ENCODE results near the gene AJAP1.

- TF ChIP-seq RNF2 (conservative IDR thresholded peaks at IDR 0.05; ENCODE audit: low read depth) (no peak), FOXK2 (IDR thresholded peaks at IDR 0.05) (no peak), ARID2 (CRISPR knock-in tag; IDR thresholded peaks at IDR 0.05; ENCODE audit: borderline replicate concordance) (no peak), E2F5 (CRISPR knock-in tag; conservative IDR thresholded peaks at IDR 0.05) (no peak), POLR2A (IDR thresholded peaks at IDR 0.05; ENCODE audit: insufficient read depth in 1 of 2, low read depth in 2 of 2, low read length in 2 of 2) (no peak), PAXIP1 (CRISPR knock-in tag; conservative IDR thresholded peaks at IDR 0.05) (no peak), CTCF (CRISPR knock-in tag; IDR thresholded peaks at IDR 0.05) (no peak), ZBTB34 (CRISPR knock-in tag; IDR thresholded peaks at IDR 0.05) (no peak), SP2 (CRISPR knock-in tag; IDR thresholded peaks at IDR 0.05) (no peak), DNMT3B (CRISPR knock-in tag; conservative IDR thresholded peaks at IDR 0.05) (no peak), MYPOP (CRISPR knock-in tag; IDR thresholded peaks at IDR 0.05) (no peak)
Measured at GRCh38 chr1:4654764-4655673, 610 bp downstream of the AJAP1 start.
